GM06990 (cell line): ENCODE results near the gene CYP2W1.
A peak's percentile ranks its signal among the peaks of the same experiment; 100 is the strongest.

ENCODE experiments used
- DNase-seq: peaks from one replicate; pipeline ENCODE4 v3.0.0-alpha.2; 2011; ENCODE audit not compliant: insufficient read length; ENCODE audit errors: extremely low read depth
- H3K27me3 ChIP-seq: replicated peaks from 2 replicates; pipeline ENCODE4 v1.6.0; 2011; ENCODE audit warnings: low read length; ENCODE audit not compliant: control insufficient read depth, insufficient read depth
- H3K36me3 ChIP-seq: 2 replicates; pipeline ENCODE4 v1.5.1; 2011; ENCODE audit warnings: low read length; ENCODE audit not compliant: control insufficient read depth, insufficient read depth
- H3K4me3 ChIP-seq: replicated peaks from 2 replicates; pipeline ENCODE4 v1.5.1; 2011; ENCODE audit warnings: low read depth, mild to moderate bottlenecking, control low read depth, low read length
- CTCF ChIP-seq: IDR thresholded peaks from 2 replicates; pipeline ENCODE4 v1.5.1; 2011; ENCODE audit warnings: low read length, control low read depth, mild to moderate bottlenecking, inconsistent platforms; ENCODE audit not compliant: insufficient read depth, poor library complexity, severe bottlenecking

The CYP2W1 gene

GRCh38 chr7:1024331-1024841 lies 41.4 kb downstream of the CYP2W1 start:
- Histone ChIP-seq H3K27me3 (no peaks in the 10 kb centered on the region), H3K4me3 (peak overlapping the region; percentile 40), H3K36me3 (peaks cover 28% of the 10 kb centered on the region)
- peak; percentile 82 for DNase-seq
- TF ChIP-seq CTCF = no peak

GRCh38 chr7:1024876-1025742 lies 42.1 kb downstream of the CYP2W1 start:
- no peaks in the 10 kb centered on the region for H3K27me3 ChIP-seq
- peak overlapping the region; percentile 40 for H3K4me3 ChIP-seq
- DNase-seq = no peak
- no peak for TF ChIP-seq CTCF
- peaks cover 26% of the 10 kb centered on the region for H3K36me3 ChIP-seq

- H3K36me3 ChIP-seq = peaks cover 20% of the 10 kb centered on the region
- peak overlapping the region; percentile 74 for H3K4me3 ChIP-seq
- no peak for DNase-seq
- no peak for TF ChIP-seq CTCF
- no peaks in the 10 kb centered on the region for H3K27me3 ChIP-seq
Measured at GRCh38 chr7:1025743-1026581, 43.0 kb downstream of the CYP2W1 start.

- peak overlapping the region; percentile 74 for H3K4me3 ChIP-seq
- DNase-seq = no peak
- TF ChIP-seq CTCF = no peak
Measured at GRCh38 chr7:1026721-1027161, 43.8 kb downstream of the CYP2W1 start.

GRCh38 chr7:1027242-1028043 lies 44.5 kb downstream of the CYP2W1 start:
- TF ChIP-seq CTCF = no peak
- H3K4me3 ChIP-seq = peak overlapping the region; percentile 74
- H3K27me3 ChIP-seq = no peaks in the 10 kb centered on the region
- no peak for DNase-seq
- peaks cover 10% of the 10 kb centered on the region for H3K36me3 ChIP-seq

More at GRCh38 chr7:1026721-1027161, 43.8 kb downstream of the CYP2W1 start:
- peaks cover 15% of the 10 kb centered on the region for H3K36me3 ChIP-seq
- no peaks in the 10 kb centered on the region for H3K27me3 ChIP-seq
